ENCODE measurements around the gene ZFHX3.

ZFHX3 gene

DNA sequence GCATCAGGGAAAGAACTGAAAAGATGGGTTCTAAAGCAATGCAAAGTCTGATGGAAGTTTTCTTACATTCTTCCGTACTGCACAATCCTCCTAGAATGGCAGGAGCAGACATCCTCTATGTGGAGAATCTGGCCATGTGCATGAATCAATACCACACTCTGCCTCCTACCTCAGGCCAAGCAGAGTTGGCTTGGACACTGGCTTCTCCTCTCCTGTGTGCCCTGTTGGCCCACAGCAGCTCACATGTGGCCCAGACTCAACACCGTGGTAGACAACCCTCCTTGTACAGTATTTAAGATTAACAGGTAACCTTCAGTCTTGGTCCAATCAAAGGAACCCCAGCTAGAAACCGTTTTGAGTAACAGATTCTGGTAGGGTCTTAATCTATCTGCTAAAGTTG lies 101.9 kb downstream of the ZFHX3 start:
- DNase-seq, result no peak

DNA sequence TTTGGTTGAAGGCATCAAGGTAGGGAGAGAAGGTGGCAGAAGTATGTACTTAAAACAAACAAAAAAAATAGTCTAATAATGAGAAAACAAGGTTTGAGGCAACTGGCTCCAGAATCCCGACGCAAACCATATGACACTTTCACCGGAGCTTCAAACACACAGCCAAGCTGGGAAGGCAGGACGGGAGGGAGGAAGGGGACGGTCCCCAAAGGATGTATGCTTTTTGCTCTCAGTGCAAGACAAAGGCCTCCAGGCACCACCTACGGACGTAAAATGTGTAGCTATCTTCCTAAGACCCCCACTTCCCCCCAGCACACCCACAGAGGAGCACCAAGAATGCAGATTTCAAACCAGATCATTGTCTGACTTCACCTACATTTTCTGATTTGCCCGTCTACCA lies 102.3 kb downstream of the ZFHX3 start:
- DNase-seq, result no peak

GRCh38 chr16:72944757-72945485 lies 103.0 kb downstream of the ZFHX3 start:
- DNase-seq, result no peak

DNA sequence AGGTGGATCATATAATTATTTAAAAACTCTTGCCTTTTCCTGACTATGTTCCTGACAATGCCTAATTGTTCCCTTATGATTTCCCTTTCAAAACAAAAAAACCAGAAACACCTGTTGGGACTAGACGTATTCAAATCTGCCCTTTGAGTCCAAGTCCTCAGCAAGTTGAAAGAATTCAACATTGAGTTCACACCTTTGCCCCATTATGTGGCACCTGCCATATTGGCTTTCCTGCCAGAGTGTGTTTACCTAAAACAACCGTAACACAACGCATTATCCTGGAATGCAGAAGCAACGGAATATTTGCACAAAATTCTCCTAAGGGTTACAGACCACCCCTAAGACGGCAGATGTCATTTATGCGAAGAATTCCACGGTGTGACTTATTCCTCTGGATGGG lies 105.9 kb downstream of the ZFHX3 start:
- no peak for DNase-seq

DNA sequence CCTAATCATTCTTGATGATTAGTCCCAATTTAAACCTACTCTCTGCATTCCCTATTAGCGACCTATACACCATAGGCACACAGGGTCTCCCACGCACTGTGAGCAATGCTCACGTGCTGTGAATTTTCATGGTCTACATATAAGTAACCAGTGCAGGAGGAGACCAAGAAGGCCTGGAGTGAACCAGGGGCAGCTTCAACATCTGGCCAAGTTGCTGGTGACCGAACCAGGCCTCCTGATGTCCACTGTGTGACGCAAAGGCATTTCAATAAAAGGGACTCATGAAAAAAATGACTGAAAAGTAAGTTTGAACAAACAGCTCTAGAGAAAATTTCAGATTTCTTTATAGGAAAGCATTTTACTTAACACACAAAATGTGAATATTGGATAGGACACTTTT lies 107.0 kb downstream of the ZFHX3 start:
- no peak for DNase-seq

- DNase-seq, result no peak
Measured at GRCh38 chr16:72939247-72939646, 108.7 kb downstream of the ZFHX3 start.

- DNase-seq, result no peak
Measured at GRCh38 chr16:72938795-72939164, 109.1 kb downstream of the ZFHX3 start.

- no peak for DNase-seq
Measured at GRCh38 chr16:72937916-72938794, 109.8 kb downstream of the ZFHX3 start.

- DNase-seq, result no peak
Measured at GRCh38 chr16:72937360-72937759, 110.6 kb downstream of the ZFHX3 start.

DNA sequence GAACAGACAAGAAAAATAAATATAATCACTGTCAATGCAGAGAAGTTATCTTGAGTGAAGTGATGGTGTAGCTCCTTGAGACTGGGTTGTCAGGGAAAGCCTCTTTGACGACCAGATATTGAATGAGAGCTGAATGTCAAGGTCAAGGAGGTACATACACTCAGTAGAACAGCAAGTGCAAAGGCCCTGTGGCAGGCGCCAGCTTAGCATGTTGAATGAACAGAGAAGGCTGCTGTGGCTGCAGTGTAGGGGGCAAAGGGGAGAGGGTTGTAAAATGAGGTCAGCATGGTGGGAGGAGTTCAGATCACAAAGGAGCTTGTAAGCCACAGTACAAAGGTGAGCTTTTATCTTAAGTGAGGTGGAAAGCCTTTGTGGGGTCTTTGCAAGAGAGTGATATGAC lies 111.5 kb downstream of the ZFHX3 start:
- DNase-seq, result no peak

DNA sequence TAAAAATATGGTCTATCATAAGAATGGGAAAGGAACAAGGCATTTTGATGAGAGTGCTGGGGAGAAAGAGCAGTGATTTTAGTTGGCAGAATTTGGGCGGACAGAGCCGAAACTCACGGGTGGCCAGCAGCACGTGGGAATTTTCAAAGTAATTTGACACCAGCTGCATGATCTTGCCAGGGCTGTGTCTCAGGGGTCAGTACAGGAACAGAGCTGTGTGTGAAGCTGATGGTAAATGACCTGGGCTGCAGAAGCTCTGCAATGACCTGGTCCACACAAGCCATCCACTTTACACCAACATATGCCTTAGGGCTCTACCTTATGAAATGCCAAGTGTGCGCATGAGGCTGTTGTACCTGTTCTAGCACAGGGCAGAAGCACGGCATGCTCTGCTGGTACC lies 112.0 kb downstream of the ZFHX3 start:
- DNase-seq, result no peak

DNA sequence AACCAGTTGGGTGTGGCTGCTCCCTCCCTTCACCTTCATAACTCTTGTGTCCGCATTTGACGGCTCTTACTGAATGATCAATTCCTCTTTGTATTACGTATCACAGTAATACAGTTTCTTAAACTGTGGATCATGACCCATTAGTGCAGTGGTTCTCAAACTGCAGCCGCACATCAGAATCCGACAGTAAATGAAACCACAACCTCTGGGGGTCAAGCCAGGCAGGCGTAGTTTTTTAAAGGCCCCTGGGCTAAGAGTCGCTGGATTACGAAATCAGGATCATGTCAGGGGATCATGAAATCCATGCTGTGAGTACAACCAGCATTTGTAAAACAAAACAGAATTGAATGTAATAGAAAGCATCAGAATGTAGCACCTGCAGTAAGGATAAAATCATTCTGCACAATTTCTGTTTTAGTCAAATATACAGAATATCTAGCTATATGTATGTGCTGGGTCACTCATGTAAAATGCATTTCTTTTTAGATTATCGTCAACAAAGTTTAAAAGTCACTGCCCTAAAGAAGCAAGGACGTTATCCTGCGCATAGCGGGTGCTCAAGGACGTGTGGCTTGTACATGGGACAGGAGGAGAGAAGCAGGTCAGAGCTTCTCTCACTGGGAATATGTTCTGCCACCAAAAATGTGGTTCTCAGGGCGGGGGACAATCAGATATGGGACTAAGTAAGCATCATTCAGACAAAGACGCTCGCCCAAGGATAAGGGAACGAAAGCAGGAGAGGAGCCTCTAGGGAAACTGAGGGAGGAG lies 113.1 kb downstream of the ZFHX3 start:
- no peak for DNase-seq

GRCh38 chr16:72932677-72933335 lies 115.1 kb downstream of the ZFHX3 start:
- DNase-seq, result no peak

GRCh38 chr16:72932050-72932449 lies 115.9 kb downstream of the ZFHX3 start:
- no peak for DNase-seq

GRCh38 chr16:72930396-72930795 lies 117.5 kb downstream of the ZFHX3 start:
- DNase-seq, result no peak

DNA sequence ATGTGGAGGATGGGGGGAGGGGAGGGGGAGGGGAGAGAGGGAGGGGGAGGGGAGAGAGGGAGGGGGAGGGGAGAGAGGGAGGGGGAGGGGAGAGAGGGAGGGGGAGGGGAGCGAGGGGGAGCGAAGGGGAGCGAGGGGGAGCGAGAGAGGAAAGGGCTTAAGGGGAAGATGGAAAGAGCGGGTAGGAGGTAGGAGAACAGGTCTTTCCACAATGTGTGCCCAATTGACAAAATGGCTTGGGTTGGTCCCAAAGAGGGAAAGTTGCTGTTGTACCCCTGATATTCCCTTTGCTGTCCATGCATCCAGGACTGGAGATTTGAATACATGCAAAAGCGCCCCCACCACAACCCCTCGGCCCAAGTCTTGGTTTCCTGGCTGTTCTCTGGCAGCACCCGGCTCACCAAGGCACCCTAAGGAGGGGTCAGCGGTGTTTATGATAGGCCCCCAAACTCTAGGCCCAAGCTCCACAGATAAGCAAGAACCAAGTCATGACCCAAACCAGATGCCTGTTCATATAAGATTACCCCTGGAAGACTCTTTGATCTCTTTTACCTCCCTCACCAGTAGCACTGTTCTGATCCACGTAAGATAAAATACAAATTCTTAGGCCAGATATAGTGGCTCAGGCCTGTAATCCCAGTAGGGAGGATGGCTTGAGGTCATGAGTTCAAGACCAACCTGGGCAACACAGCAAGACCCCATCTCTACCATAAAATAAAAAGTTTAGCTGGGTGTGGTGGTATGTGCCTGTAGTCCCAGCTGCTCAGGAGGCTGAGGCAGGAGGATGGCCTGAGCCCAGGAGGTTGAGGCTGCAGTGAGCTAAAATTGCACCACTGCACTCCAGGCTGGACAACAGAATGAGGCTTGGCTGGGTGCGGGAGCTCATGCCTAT lies 119.6 kb downstream of the ZFHX3 start:
- DNase-seq, result no peak

GRCh38 chr16:72927199-72928089 lies 120.5 kb downstream of the ZFHX3 start:
- no peak for DNase-seq

DNA sequence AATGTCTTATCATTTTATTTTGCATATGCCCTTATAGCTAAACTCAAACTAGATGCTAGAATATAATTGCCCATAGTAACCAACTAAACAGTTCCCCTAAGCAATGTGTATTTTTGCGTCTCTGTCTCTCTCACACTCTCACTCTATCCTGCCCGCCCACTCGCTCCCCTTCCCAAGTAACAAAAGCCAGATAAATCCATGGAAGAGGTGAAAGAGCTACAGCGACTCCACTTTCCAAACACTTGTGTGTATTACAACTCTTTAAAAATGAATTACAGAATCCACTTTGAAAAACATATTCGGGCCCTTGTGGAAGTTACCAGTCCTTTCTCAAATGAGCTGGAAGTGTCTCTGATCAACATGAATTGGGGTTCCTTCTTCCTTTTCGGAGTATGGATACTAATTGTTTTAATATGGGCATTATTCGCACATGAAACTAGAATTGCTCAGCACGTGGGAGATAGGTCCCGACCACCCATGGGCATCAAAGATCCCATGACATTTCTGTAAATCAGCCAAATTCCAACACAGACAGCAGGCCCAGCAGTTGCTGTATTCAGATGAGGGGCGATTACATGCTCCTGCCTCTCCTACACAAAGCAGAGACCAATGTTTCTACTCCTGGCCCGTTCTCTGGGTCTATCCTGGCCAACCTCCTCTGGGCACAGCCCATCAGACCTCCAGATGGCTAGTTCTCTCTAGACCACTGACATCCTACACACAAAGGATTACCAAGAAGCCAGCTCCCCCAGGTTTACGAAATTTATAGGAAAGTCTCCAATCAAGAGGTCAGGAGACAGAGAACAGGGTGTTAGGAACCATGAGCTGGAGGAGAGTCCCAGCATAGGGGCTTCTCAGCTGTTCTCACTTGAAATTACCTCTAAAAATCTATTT lies 121.5 kb downstream of the ZFHX3 start:
- DNase-seq, result no peak

GRCh38 chr16:72925631-72925979 lies 122.3 kb downstream of the ZFHX3 start:
- no peak for DNase-seq
